A673 (cell line): Measurements from ENCODE around the gene NEMP2. TPM values are rescaled to one million over a fixed set of nuclear protein-coding genes. Genes with fewer than 3 reads are reported as not detected.

Experiments
- BruUV-seq: library from RNA; stranded (reverse); fragments of 400-500 nt; replicated peaks from 2 replicates; lab custom pipeline; 2021; lab: Mats Ljungman, UMichigan
- CTCF ChIA-PET: fragments of 300-600 bp; sonication (Branson Sonifier 250); formaldehyde crosslinking; loops from one replicate; lab custom pipeline; 2022; ENCODE audit warnings: antibody characterized with exemption; lab: Charles Lee
- POLR2A ChIA-PET: fragments of 300-600 bp; sonication (Branson Sonifier 250); formaldehyde crosslinking; loops from one replicate; lab custom pipeline; 2022; ENCODE audit warnings: antibody characterized with exemption; ENCODE audit not compliant: low non-redundant PET; lab: Charles Lee
- DNase-seq: peaks from one replicate; pipeline ENCODE4 v3.0.0-alpha.2; 2015; ENCODE audit warnings: low spot score
- H3K27ac ChIP-seq: fragments of 200-600 bp; sonication (generic); 2 replicates; pipeline ENCODE4 v1.5.1; 2016; ENCODE audit warnings: mixed run types, low read depth, mild to moderate bottlenecking, mixed read lengths, antibody characterized with exemption, low read length; ENCODE audit not compliant: poor library complexity, severe bottlenecking
- H3K27me3 ChIP-seq: fragments of 200-600 bp; sonication (generic); replicated peaks from 2 replicates; pipeline ENCODE4 v1.6.1; 2017; ENCODE audit warnings: mixed run types, low read depth, mild to moderate bottlenecking, mixed read lengths, antibody characterized with exemption, low read length; ENCODE audit not compliant: insufficient read depth, poor library complexity
- H3K36me3 ChIP-seq: fragments of 200-600 bp; sonication (generic); 2 replicates; pipeline ENCODE4 v1.6.1; 2016; ENCODE audit warnings: mixed run types, mild to moderate bottlenecking, mixed read lengths, antibody characterized with exemption, low read length; ENCODE audit not compliant: insufficient read depth, poor library complexity, severe bottlenecking
- H3K4me1 ChIP-seq: fragments of 200-600 bp; sonication (generic); 2 replicates; pipeline ENCODE4 v1.6.1; 2017; ENCODE audit warnings: mixed run types, mild to moderate bottlenecking, mixed read lengths, antibody characterized with exemption, low read length; ENCODE audit not compliant: insufficient read depth, poor library complexity, severe bottlenecking
- H3K4me3 ChIP-seq: fragments of 200-600 bp; sonication (generic); 2 replicates; pipeline ENCODE4 v1.5.1; 2016; ENCODE audit warnings: low read depth, mixed run types, mild to moderate bottlenecking, mixed read lengths, low read length; ENCODE audit not compliant: poor library complexity, severe bottlenecking
- H3K9me3 ChIP-seq: fragments of 200-600 bp; sonication (generic); 2 replicates; pipeline ENCODE4 v1.6.1; 2016; ENCODE audit warnings: mixed run types, low read depth, mild to moderate bottlenecking, mixed read lengths, antibody characterized with exemption, low read length; ENCODE audit not compliant: poor library complexity, severe bottlenecking
- CTCF ChIP-seq: fragments of 300-800, 200-600 bp; sonication (generic); conservative IDR thresholded peaks from 2 replicates; pipeline ENCODE4 v1.5.1; 2017; ENCODE audit warnings: low read depth, mild to moderate bottlenecking, antibody characterized with exemption, low read length, moderate library complexity, mixed read lengths
- EZH2 ChIP-seq: fragments of 200-600 bp; sonication (generic); IDR thresholded peaks from 2 replicates; pipeline ENCODE4 v1.6.1; 2017; ENCODE audit warnings: borderline replicate concordance, low read depth, mild to moderate bottlenecking, mixed read lengths, antibody characterized with exemption, low read length; ENCODE audit not compliant: poor library complexity, severe bottlenecking
- intact Hi-C: fragments of 100-400 bp; cut with micrococcal nuclease; formaldehyde crosslinking; loops from one replicate; pipeline ENCODE4 v1.10.0; 2022; ENCODE audit not compliant: unreplicated experiment
- total RNA-seq: library from RNA; stranded (reverse); gene quantifications from 2 replicates; pipeline ENCODE4 v1.2.3, GENCODE V29; 2021

NEMP2 gene
- total RNA-seq, 1 experiment from 2014 or later: 12.6 TPM

DNA sequence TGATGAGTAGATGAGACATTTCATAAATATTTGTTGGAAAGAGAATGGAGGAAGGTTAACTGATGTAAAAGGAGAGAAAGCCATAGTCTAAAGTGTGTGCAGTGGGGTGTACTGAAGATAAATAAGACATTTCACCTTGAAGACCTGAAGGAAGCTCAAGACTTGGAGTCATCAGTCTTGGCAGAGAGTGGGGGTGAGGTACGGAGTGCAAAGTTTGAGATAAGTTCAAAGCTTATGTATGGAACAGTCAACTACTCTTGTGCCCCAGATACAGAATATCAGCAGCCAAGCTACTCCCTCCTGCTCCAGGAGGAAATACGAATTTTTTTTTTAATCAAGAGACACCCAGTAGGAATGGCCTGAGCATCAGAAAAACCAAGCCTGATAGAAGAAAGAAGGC lies 30.3 kb upstream of the NEMP2 start:
- CTCF ChIA-PET: no interaction called here

DNA sequence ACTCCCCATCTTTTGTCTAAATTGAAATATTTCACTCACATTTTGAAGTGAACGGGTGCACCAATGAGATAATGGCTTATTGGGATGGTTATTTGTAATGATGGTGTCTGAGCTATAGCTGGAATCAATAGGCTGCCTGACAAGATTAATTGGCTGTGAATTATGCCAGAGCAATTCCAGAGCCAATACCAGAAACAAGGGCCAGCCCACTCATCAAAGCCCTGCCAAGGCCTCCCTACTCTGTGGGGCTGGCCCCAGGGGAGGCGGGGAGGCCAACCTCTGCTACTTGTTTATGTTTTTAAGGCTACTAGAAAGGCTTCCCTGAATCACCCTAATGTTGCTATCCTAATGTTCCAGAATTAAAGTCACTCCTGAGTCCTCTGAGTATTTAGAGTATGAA lies 29.1 kb upstream of the NEMP2 start:
- H3K4me3 ChIP-seq: no peak overlapping the region
- no peaks in the 10 kb centered on the region for H3K4me1 ChIP-seq
- no peaks in the 10 kb centered on the region for H3K36me3 ChIP-seq
- H3K27me3 ChIP-seq: no peaks in the 10 kb centered on the region
- ChIA-PET POLR2A (no interaction called here), CTCF (no interaction called here)
- intact Hi-C loops: no loop called here
- no peak for TF ChIP-seq EZH2
- no peak for TF ChIP-seq CTCF
- BruUV-seq: no TSS peak
- H3K27ac ChIP-seq: no peak overlapping the region
- no peak for DNase-seq
- H3K9me3 ChIP-seq: peaks cover 8% of the 10 kb centered on the region

More for the DNA sequence above, 30.3 kb upstream of the NEMP2 start:
- no TSS peak for BruUV-seq
- Histone ChIP-seq H3K27ac (no peak overlapping the region), H3K4me3 (no peak overlapping the region), H3K27me3 (no peaks in the 10 kb centered on the region), H3K36me3 (no peaks in the 10 kb centered on the region), H3K4me1 (no peaks in the 10 kb centered on the region), H3K9me3 (peaks cover 8% of the 10 kb centered on the region)
- POLR2A ChIA-PET: no interaction called here
- no peak for DNase-seq
- intact Hi-C loops: no loop called here
- TF ChIP-seq CTCF: no peak
- TF ChIP-seq EZH2: no peak

- CTCF ChIA-PET: no interaction called here
- Histone ChIP-seq H3K9me3 (peaks cover 8% of the 10 kb centered on the region), H3K4me1 (no peaks in the 10 kb centered on the region), H3K36me3 (no peaks in the 10 kb centered on the region), H3K27me3 (no peaks in the 10 kb centered on the region), H3K4me3 (no peak overlapping the region), H3K27ac (no peak overlapping the region)
- POLR2A ChIA-PET: no interaction called here
- intact Hi-C loops: no loop called here
- TF ChIP-seq EZH2: no peak
- no peak for TF ChIP-seq CTCF
- BruUV-seq: no TSS peak
- DNase-seq: no peak
Measured at GRCh38 chr2:190563109-190563508, 28.6 kb upstream of the NEMP2 start.
